Aorta (tissue), 5 donors: Measurements from ENCODE around the gene FAM234A. TPM values are rescaled to one million over a fixed set of nuclear protein-coding genes. Genes with fewer than 3 reads are reported as not detected.

ENCODE experiments used
- ATAC-seq: fragments of 200-7000 bp; cut with Tn5 transposase; one replicate; pipeline ENCODE4 v1.9.1; 2022; ENCODE audit warnings: moderate library complexity; ENCODE audit not compliant: low FRiP score
- DNase-seq, 2 donors: peaks; one replicate each; pipeline ENCODE4 v3.0.0-alpha.2; 2020
- H3K27ac ChIP-seq, 2 donors: one replicate each; pipeline ENCODE4 v1.5.1; 2013; ENCODE audit warnings: low read length in 2 of 2, mild to moderate bottlenecking in 2 of 2, moderate library complexity in 2 of 2, control low read depth in 1 of 2, inconsistent platforms in 1 of 2, low read depth in 1 of 2
- H3K27me3 ChIP-seq, 2 donors: one replicate each; pipeline ENCODE4 v1.6.1; 2013; ENCODE audit warnings: control low read depth in 1 of 2, low read length in 1 of 2, mild to moderate bottlenecking in 1 of 2, moderate library complexity in 1 of 2; ENCODE audit not compliant: insufficient read depth in 2 of 2, control insufficient read depth in 1 of 2
- H3K36me3 ChIP-seq, 2 donors: one replicate each; pipeline ENCODE4 v1.6.1; 2013; ENCODE audit warnings: control low read depth in 1 of 2, low read length in 1 of 2, mild to moderate bottlenecking in 1 of 2; ENCODE audit not compliant: insufficient read depth in 2 of 2, control insufficient read depth in 1 of 2
- H3K4me1 ChIP-seq, 2 donors: one replicate each; pipeline ENCODE4 v1.6.1; 2013; ENCODE audit warnings: low read length in 2 of 2, control low read depth in 1 of 2, mild to moderate bottlenecking in 1 of 2, moderate library complexity in 1 of 2; ENCODE audit not compliant: insufficient read depth in 2 of 2, control insufficient read depth in 1 of 2
- H3K4me3 ChIP-seq, 2 donors: one replicate each; pipeline ENCODE4 v1.5.1; 2013; ENCODE audit warnings: low read length in 2 of 2, control low read depth in 1 of 2, mild to moderate bottlenecking in 1 of 2
- H3K9me3 ChIP-seq: one replicate; pipeline ENCODE4 v1.6.1; 2013; ENCODE audit warnings: mild to moderate bottlenecking, low read length; ENCODE audit not compliant: control insufficient read depth
- WGBS, 2 donors: extraction: QIAGEN DNeasy Blood & Tissue Kit; methylation state at CpG; one replicate each; pipeline ENCODE4 v1.1.7; 2013; 5-methylcytosine and 5-hydroxymethylcytosine counted together
- intact Hi-C, 2 donors: fragments of 100-400 bp; cut with DNase I; formaldehyde crosslinking; loops; one replicate each; pipeline versions ENCODE4 v1.14.2 to v1.15.0; 2022
- polyA plus RNA-seq, 2 donors: library from polyadenylated mRNA; stranded (reverse); fragments of 200-250 nt; gene quantifications; one replicate each; pipeline ENCODE4 v1.2.3, GENCODE V29; 2013
- total RNA-seq, 2 donors: library from RNA; stranded (reverse); fragmentation: NEBNext Ultra II Directional; extraction: Animal tissue kit (Norgen Biotek cat#: 25700); gene quantifications; one replicate each; pipeline ENCODE4 v1.2.1, GENCODE V29; 2021
- donor health status: healthy with polysubstance abuse.
- donor health status: Bipolar disorder and iron deficiency.
- donor health status: DM: no; HTN: no; CAD: no.
- donor health status: DM: no; HTN: no; CAD: no.
- donor health status: DM: yes; HTN: yes; CAD: no.

Gene FAM234A
- total and polyA plus RNA-seq, 4 donors = 32.2 to 60.7 (median 55.5) TPM

GRCh38 chr16:306911-307370, 72.3 kb downstream of the FAM234A start:
- no peaks in the 10 kb centered on the region for H3K27me3 ChIP-seq
- no peak overlapping the region for H3K4me3 ChIP-seq
- ATAC-seq (no peak), DNase-seq (no peak)
- no peaks in the 10 kb centered on the region for H3K4me1 ChIP-seq
- H3K36me3 ChIP-seq = peaks cover 0 to 2% of the 10 kb centered on the region in 2 donors
- H3K27ac ChIP-seq = no peak overlapping the region
- WGBS, 2 donors = 86% methylated on average over 17 of the region's 17 CpGs
- intact Hi-C loops = no loop called here
- no peaks in the 10 kb centered on the region for H3K9me3 ChIP-seq

GRCh38 chr16:307691-308312, 73.2 kb downstream of the FAM234A start:
- H3K4me1 ChIP-seq = no peaks in the 10 kb centered on the region
- ATAC-seq (no peak), DNase-seq (no peak)
- H3K36me3 ChIP-seq = peaks cover 0 to 2% of the 10 kb centered on the region in 2 donors
- no peak overlapping the region for H3K4me3 ChIP-seq
- no peaks in the 10 kb centered on the region for H3K27me3 ChIP-seq
- no peak overlapping the region for H3K27ac ChIP-seq
- H3K9me3 ChIP-seq = no peaks in the 10 kb centered on the region
- 88 to 89% methylated on average over 20 to 21 of the region's 21 CpGs for WGBS, 2 donors
- intact Hi-C loops = no loop called here

GRCh38 chr16:309476-309875, 74.9 kb downstream of the FAM234A start:
- no peaks in the 10 kb centered on the region for H3K9me3 ChIP-seq
- ATAC-seq = no peak
- H3K4me1 ChIP-seq = no peaks in the 10 kb centered on the region
- H3K4me3 ChIP-seq = no peak overlapping the region
- no peaks in the 10 kb centered on the region for H3K36me3 ChIP-seq
- intact Hi-C loops = no loop called here
- no peak for DNase-seq
- 86 to 87% methylated on average over 7 of the region's 7 CpGs for WGBS, 2 donors
- no peak overlapping the region for H3K27ac ChIP-seq
- no peaks in the 10 kb centered on the region for H3K27me3 ChIP-seq

GRCh38 chr16:311725-312124, 77.1 kb downstream of the FAM234A start:
- no peaks in the 10 kb centered on the region for H3K36me3 ChIP-seq
- DNase-seq (no peak), ATAC-seq (no peak)
- no peaks in the 10 kb centered on the region for H3K27me3 ChIP-seq
- 97% methylated on average over 15 of the region's 15 CpGs for WGBS, 2 donors
- H3K9me3 ChIP-seq = no peaks in the 10 kb centered on the region
- no peaks in the 10 kb centered on the region for H3K4me1 ChIP-seq
- intact Hi-C loops = no loop called here
- H3K4me3 ChIP-seq = no peak overlapping the region
- no peak overlapping the region for H3K27ac ChIP-seq

- Histone ChIP-seq H3K4me3 (no peak overlapping the region), H3K27me3 (no peaks in the 10 kb centered on the region), H3K36me3 (peaks cover 0 to 1% of the 10 kb centered on the region in 2 donors), H3K9me3 (no peaks in the 10 kb centered on the region), H3K4me1 (no peaks in the 10 kb centered on the region), H3K27ac (no peak overlapping the region)
- intact Hi-C loops = no loop called here
- DNase-seq = no peak
- ATAC-seq = no peak
- WGBS, 2 donors = 92 to 93% methylated on average over 16 of the region's 16 CpGs
These were observed 79.7 kb downstream of the FAM234A start for GRCh38 chr16:314351-314750.

GRCh38 chr16:314795-315299, 80.2 kb downstream of the FAM234A start:
- no peaks in the 10 kb centered on the region for H3K4me1 ChIP-seq
- no peak overlapping the region for H3K27ac ChIP-seq
- H3K4me3 ChIP-seq = no peak overlapping the region
- H3K36me3 ChIP-seq = peaks cover 0 to 1% of the 10 kb centered on the region in 2 donors
- DNase-seq = no peak
- ATAC-seq = no peak
- H3K9me3 ChIP-seq = no peaks in the 10 kb centered on the region
- WGBS, 2 donors = 76 to 82% methylated on average over 14 of the region's 14 CpGs
- no peaks in the 10 kb centered on the region for H3K27me3 ChIP-seq
- intact Hi-C loops = no loop called here

Other genes with a start within 250 kb of the FAM234A start
- 1 to 10 TPM; 6.0 to 6.1 TPM for gene POLR3K, start 181.2 kb upstream of the FAM234A start, total RNA-seq
- gene POLR3K, start 181.2 kb upstream of the FAM234A start, polyA plus RNA-seq = 10 to 100 TPM in 1 of 2 donors, 1 to 10 TPM in 1; 8.5 to 10.9 TPM
- 10 to 100 TPM; 10.7 to 11.1 TPM for gene SNRNP25, start 181.0 kb upstream of the FAM234A start, total RNA-seq
- 10 to 100 TPM; 18.5 to 32.2 TPM for gene SNRNP25, start 181.0 kb upstream of the FAM234A start, polyA plus RNA-seq
- 10 to 100 TPM; 79.2 to 91.0 TPM for gene RHBDF1, start 162.2 kb upstream of the FAM234A start, total RNA-seq
- gene RHBDF1, start 162.2 kb upstream of the FAM234A start, polyA plus RNA-seq = 100 to 1,000 TPM in 1 of 2 donors, 10 to 100 TPM in 1; 23.7 to 215 TPM
- gene MPG, start 156.6 kb upstream of the FAM234A start, total RNA-seq = 10 to 100 TPM; 56.2 to 59.5 TPM
- 100 to 1,000 TPM in 1 of 2 donors, 10 to 100 TPM in 1; 88.7 to 213 TPM for gene MPG, start 156.6 kb upstream of the FAM234A start, polyA plus RNA-seq
- gene NPRL3, start 96.1 kb upstream of the FAM234A start, total RNA-seq = 10 to 100 TPM; 13.4 to 29.0 TPM
- 10 to 100 TPM in 1 of 2 donors, 1 to 10 TPM in 1; 5.8 to 16.3 TPM for gene NPRL3, start 96.1 kb upstream of the FAM234A start, polyA plus RNA-seq
- not detected for gene HBZ, start 82.2 kb upstream of the FAM234A start, total RNA-seq
- gene HBZ, start 82.2 kb upstream of the FAM234A start, polyA plus RNA-seq = not detected
- gene HBM, start 68.8 kb upstream of the FAM234A start, total RNA-seq = 1 to 10 TPM in 1 of 2 donors, not detected in 1; 3.1 TPM
- not detected for gene HBM, start 68.8 kb upstream of the FAM234A start, polyA plus RNA-seq
- 1,000 to 10,000 TPM in 1 of 2 donors, 100 to 1,000 TPM in 1; 448 to 1,265 TPM for gene HBA2, start 61.9 kb upstream of the FAM234A start, total RNA-seq
- gene HBA2, start 61.9 kb upstream of the FAM234A start, polyA plus RNA-seq = 10 to 100 TPM; 30.6 to 35.8 TPM
- gene HBA1, start 58.1 kb upstream of the FAM234A start, total RNA-seq = 1,000 to 10,000 TPM in 1 of 2 donors, 100 to 1,000 TPM in 1; 559 to 1,337 TPM
- gene HBA1, start 58.1 kb upstream of the FAM234A start, polyA plus RNA-seq = 1 to 10 TPM in 1 of 2 donors, not detected in 1; 8.0 TPM
- not detected for gene HBQ1, start 54.4 kb upstream of the FAM234A start, total RNA-seq
- not detected for gene HBQ1, start 54.4 kb upstream of the FAM234A start, polyA plus RNA-seq
- 10 to 100 TPM; 69.5 to 98.5 TPM for gene LUC7L, start 5.4 kb upstream of the FAM234A start, total RNA-seq
- gene LUC7L, start 5.4 kb upstream of the FAM234A start, polyA plus RNA-seq = 100 to 1,000 TPM in 1 of 2 donors, 10 to 100 TPM in 1; 28.4 to 346 TPM
- 10 to 100 TPM in 1 of 2 donors, 1 to 10 TPM in 1; 3.3 to 35.2 TPM for gene RGS11, start 41.1 kb downstream of the FAM234A start, total RNA-seq
- 10 to 100 TPM in 1 of 2 donors, 1 to 10 TPM in 1; 5.4 to 76.5 TPM for gene RGS11, start 41.1 kb downstream of the FAM234A start, polyA plus RNA-seq
- 1 to 10 TPM in 1 of 2 donors, not detected in 1; 3.1 TPM for gene ARHGDIG, start 45.8 kb downstream of the FAM234A start, total RNA-seq
- under 1 TPM in 1 of 2 donors, not detected in 1; 0.75 TPM for gene ARHGDIG, start 45.8 kb downstream of the FAM234A start, polyA plus RNA-seq
- 1 to 10 TPM in 1 of 2 donors, not detected in 1; 1.6 TPM for gene PDIA2, start 48.3 kb downstream of the FAM234A start, total RNA-seq
- gene PDIA2, start 48.3 kb downstream of the FAM234A start, polyA plus RNA-seq = 1 to 10 TPM; 5.3 to 6.3 TPM
- 10 to 100 TPM; 17.0 to 19.8 TPM for gene AXIN1, start 117.9 kb downstream of the FAM234A start, total RNA-seq
- 10 to 100 TPM in 1 of 2 donors, 1 to 10 TPM in 1; 9.1 to 14.2 TPM for gene AXIN1, start 117.9 kb downstream of the FAM234A start, polyA plus RNA-seq
- gene MRPL28, start 135.7 kb downstream of the FAM234A start, total RNA-seq = 10 to 100 TPM; 35.5 to 38.0 TPM
- gene MRPL28, start 135.7 kb downstream of the FAM234A start, polyA plus RNA-seq = 100 to 1,000 TPM in 1 of 2 donors, 10 to 100 TPM in 1; 42.6 to 107 TPM
- gene PGAP6, start 147.2 kb downstream of the FAM234A start, total RNA-seq = 10 to 100 TPM; 38.9 to 39.0 TPM
- gene PGAP6, start 147.2 kb downstream of the FAM234A start, polyA plus RNA-seq = 10 to 100 TPM; 27.4 to 41.4 TPM
- gene NME4, start 162.4 kb downstream of the FAM234A start, total RNA-seq = 10 to 100 TPM; 65.6 to 81.9 TPM
- gene NME4, start 162.4 kb downstream of the FAM234A start, polyA plus RNA-seq = 100 to 1,000 TPM in 1 of 2 donors, 10 to 100 TPM in 1; 95.5 to 128 TPM
- 10 to 100 TPM; 10.9 to 15.9 TPM for gene DECR2, start 167.1 kb downstream of the FAM234A start, total RNA-seq
- gene DECR2, start 167.1 kb downstream of the FAM234A start, polyA plus RNA-seq = 10 to 100 TPM; 16.2 to 21.8 TPM
- gene RAB11FIP3, start 190.8 kb downstream of the FAM234A start, total RNA-seq = 10 to 100 TPM; 60.5 to 63.3 TPM
- 10 to 100 TPM; 22.0 to 68.8 TPM for gene RAB11FIP3, start 190.8 kb downstream of the FAM234A start, polyA plus RNA-seq